Anterior cingulate cortex (tissue), 58 donors: Measurements from ENCODE around the gene PWWP2B.

ENCODE experiments used
- DNase-seq, 58 donors: peaks; one replicate each; lab custom pipeline; 2025; lab: John Stamatoyannopoulos, UW

Gene PWWP2B

DNA sequence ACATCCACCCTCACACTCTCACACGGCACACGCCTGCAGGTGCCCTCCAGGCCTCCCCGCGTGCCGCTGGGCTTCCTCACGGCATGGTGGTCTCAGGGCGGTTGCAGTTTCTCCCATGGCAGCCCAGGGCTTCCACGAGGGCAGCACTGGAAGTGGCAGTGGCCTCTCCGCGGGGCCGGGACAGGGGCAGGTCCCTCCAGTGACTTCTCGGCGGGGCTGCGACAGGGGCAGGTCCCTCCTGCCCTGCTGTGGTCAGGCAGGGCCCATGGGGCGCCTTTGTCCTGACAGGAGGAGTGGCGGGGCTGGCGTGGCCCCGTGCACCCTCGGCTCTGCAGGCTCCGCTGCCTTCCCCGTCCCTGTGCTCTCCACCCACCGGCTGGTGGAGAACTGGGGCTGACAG is 19.0 kb downstream of the PWWP2B start:
- DNase-seq, result no peak

DNA sequence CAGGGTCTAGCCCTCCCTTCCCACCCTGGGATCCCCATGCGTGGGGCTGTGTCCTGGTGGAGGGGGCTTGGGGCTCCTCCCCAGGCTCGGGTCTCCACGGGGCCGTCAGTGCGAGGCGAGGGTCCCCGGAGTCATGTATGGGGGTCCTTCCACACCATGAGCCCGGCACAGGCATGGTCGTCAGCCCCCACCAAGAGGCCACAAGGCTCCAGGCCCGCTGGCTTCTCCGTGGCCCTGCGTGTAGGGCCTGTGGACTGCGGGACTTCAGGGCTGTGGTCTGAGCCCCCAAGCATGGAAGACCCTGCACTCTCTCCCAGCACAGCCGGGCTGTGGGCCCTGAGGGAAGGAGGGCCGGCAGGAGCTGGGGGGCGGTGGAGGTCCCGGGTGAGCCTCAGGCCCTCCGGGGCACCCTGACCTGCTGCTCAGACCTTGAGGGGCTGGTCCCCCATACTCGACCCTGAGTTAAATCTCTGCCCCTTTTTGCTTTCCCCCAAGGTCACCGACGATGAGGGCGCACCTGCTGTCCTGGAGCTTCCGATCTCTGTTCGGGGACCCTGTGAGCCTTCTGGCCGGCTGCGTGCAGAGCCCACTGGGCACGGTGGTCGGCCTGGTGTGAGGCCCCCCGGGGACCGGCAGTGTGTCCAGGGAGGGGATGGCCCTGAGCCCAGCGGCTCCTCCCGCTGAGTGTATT is 19.7 kb downstream of the PWWP2B start:
- DNase-seq, result no peak

DNA sequence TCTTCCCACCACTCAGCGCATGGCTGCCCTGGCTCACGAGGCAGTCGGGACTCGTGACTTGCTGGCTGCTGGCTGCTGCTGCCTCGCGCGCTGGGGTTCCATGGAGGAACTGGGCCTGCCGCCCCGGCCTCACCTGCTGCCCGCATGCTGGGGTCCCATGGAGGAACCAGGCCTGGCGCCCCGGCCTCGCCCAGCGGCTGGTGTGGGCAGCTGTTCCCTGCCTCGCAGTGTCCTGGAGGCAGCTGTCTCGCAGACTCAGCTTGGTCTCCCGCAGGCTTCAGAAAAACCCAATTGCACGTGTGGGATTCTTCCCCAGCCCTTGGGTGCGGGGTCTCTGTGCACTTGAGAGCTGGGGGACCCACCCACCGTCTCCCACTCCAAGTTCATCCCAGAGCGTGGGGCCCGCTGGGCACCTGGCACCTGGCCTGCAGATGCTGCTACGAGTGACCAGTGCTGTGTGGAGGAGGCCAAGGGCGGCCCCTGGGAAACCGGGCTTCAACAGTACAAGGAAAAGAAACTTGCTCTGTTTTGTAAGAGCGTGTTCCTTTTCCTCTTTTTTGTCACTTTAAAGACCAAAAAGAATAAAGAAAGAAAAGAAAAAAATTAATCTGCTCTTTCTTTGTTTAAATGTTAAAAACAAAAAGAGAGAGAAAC is 20.4 kb downstream of the PWWP2B start:
- DNase-seq, result no peak

DNA sequence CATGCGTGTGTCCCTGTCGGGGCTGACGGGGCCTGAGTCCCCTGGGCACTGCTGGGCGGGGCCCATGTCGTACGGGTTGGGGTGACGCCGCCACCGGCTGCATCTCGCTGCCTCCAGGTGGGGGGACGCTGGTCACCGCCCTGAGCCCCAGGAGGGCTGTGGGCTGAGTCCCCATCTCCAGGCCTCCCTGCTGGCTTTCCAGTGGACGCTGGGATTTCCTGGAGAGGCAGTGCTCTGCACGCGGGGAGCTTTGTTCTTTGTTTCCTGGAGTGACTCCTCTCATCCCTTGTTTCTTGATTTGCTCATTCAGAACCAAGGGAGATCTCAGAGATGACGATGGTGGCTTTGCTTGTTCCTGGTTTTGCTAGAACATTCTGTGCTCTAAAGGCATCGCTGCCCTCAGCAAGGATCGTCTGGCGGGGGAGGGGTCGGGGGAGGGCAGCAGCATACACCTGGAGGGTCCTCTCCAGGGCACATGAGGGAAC is 21.0 kb downstream of the PWWP2B start:
- no peak for DNase-seq

DNA sequence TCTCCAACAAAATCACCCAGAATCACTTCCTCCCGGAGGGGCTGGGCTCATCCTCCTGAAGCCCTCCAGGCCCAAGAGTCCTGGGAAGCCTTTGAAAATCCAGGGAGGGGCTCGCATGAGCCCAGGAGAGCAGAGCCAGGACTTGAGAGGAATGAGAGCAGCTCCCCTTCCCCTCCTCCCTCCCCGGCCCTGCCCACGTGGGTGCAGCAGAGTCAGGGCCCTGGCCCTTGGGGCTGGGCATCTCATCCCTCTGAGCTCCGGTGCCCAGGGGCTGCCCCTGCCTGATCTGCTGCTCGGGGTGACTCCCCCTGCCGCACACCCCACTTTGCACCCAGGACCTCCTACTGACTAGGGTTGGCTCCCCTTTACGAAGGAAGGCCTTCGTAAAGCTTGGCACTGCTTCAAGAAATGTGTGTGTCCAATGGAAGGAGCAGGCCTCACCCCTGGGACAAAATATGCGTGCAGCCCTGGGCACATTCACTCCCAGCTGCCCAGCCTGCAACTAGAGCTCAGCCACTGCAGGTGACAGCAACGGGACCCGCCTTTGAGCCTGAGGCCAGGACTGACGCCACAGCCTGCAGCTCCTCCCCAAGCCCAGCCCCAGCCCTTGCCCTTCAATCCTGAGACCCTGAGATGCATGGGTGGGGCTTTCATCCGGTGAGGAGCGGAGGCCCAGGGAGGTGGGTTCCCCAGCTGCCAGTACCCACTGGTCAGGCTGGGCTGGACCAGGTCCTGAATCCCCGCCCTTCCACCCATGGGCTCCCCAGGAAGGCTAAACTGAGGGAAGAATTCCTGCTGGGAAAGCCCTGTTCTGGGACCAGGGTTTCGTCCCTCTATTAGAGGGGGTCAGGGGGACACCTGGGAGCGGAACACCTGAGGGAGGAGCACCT is 21.8 kb downstream of the PWWP2B start:
- DNase-seq, result no peak

DNA sequence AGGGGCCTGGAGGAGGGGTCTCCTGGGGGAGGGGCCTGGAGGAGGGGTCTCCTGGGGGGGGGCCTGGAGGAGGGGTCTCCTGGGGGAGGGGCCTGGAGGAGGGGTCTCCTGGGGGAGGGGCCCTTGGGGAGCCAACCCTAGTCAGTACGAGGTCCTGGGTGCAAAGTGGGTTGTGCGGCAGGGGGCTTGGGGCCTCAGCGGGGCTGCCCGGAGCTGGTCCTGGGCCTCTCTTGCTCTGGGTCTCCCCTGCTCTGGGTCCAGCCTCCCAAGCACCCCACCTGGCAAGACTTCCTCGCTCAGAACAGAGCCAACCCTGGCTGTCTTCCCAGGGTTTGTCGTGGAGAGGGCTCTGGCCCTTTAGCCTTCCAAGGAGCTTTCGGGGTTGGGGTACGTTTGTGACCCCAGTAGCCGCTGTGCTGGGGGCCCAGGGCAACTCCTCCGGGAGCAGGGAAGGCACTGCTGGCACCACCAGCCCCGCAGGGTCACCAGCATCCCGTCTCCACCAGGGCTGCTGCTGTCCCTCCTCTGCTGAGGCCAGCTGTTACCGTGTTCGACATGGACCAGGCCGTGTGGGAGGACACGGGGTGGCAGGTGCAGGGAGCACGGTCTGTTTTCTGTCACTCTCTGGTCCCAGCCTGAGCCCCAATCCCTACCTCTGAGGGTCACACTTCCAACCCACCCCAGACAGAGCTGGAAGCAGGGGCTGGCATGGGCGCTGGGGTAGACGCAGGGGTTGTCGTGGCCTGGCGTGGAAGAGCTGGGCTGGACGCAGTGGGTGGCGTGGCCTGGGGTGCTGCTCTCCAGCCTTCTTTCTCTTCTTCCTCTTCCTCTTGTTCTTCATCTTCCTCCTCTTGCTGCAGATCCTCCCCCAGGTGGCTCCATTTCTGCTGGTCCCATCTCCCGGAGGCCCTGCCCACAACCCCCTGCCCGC is 22.8 kb downstream of the PWWP2B start:
- no peak for DNase-seq

DNA sequence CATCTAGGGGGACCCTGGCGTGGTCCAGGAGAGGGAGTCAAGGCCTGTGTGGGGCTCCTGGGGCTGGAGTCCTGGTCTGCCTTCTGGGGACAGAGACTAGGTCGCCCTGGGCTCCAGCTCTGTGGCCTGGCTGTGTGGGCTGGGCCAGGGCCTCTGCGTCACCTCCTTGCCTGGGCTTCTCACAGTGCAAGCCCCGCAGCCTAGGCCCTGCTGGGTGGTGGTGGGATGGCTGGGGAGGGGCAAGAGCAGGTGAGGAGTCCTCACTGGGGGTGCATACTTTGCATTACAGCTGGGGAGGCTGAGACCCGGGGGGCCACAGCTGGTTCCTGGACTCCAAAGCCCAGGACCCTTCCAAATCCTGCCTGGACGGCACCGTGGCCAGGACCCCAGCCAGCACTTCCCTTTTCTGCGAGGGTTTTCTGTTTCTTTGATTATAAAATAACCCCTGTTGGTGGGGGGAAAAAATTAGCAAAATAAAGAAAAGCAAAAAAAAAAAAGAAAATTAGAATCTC is 23.5 kb downstream of the PWWP2B start:
- no peak for DNase-seq

DNA sequence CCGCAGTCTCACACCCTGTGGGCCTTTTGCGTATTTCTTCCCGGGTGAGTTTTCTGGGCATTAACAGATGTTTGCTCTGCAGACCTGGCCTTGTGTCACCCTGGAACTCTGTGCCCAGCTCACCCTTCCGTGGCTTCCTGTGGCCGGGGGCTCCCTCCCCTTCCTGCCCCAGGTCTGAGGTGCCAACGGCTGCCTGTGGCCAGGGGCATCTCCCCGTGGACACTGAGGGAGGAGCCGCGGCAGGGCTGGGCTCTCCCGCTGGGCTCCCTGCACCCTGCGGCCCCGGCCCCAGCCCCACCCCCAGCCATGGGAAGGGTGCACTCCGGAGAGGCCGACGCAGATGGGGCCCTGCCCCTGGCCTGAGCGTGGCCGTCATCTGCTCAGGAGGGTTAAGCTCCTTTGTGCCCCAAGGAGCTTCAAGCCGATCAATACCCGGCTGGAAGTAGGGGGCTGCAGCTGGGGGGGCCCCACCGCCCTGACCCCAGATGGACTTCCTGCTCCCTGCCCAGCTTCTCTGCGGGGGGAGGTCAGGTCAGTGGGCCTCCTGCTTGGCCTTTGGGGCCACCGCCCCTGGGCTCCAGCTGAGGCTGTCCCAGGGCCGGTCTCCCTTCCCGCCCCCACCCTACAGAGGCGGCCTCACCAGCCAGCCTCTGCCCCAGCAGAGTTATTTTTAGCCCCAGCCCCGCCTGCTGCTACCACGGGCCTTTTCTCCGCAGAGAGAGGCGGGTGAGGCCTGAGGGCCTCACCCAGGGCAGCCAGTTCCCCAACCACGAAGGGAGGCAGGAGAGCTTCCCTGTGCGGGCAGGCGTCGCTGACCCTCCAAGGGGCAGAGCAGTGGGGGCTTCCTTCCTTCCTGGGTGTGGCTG is 24.2 kb downstream of the PWWP2B start:
- DNase-seq, result peak in 20 of 58 donors; percentile 20 to 59 (median 36)

DNA sequence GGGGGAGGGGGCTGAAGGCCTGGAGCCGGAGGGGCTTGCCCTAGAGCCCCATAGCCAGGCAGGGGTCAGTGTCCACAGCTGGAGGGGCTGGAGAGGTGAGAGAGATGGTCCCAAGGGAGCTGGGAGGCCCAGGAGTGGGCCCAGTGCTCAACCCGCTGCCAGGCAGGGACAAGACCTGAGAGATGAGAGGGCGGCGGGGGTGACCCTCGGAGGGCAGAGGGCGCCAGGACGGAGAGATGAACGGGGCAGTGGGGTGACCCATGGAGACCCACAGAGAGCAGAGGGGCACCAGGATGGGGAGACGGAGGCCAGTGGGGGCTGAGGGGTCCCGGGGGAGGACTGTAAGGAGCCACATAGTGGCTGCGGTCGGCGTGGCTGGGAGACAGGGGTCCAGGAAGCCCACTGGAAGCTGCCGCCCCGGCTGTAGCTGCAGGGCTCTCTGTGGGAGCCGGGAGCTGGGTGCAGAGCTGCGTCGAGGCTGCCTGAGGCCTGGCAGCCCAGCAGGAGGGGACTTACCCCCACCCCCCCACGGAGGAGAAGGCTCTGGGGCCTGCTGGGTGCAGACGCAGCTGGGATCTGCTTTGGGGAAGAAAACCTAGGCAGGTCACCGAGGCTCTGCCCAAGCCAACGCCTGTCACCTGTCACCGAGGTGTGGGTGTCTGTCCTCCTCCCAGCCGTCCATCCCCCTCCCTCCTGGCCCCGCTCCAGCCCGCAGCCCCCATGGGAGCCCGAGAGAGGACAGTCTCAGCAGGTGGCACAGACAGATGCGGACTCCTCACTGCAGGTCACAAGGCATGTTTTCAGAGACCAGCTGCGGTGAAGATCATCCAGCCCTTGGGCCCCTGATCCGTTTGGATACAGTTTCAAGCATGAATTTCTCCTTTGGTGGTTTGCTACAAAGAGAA is 25.1 kb downstream of the PWWP2B start:
- no peak for DNase-seq

DNA sequence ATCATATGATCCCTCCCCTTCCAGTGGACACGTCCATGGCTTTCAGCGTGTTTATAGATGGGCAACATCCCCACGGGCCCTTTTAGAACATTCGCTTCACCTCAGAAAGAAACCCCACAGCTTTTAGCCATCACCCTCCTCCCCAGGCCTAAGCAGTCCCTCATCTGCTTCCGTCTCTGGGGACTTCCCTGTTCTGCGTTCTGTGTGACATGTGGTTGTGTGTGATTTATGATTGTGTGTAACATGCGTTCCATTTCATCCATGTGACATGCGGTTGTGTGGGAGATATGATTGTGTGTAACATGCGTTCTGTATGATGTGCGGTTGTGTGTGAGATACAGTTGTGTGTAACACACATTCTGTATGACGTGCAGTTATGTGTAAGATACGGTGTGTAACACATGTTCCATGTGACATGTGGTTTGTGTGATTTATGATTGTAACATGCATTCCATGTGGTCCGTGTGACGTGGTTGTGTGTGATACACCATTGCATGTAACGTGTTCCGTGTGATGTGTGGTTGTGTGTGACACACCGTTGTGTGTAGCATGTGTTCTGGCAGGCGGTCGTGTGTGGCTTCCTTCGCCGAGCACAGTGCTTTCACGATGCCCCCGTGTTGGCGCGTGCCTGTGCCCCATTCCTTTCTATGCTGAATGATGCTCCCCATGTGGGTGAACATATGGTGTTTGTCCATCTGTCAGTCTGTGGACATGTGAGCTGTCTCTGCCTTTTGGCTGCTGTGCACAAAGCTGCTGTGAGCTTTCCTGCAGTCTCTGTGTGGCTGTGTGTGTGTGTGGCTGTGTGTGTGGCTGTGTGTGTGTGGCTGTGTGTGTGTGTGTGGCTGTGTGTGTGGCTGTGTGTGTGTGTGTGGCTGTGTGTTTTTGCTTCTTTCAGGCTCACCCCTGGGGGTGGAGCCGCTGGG is 26.2 kb downstream of the PWWP2B start:
- peak in 8 of 58 donors; percentile 17 to 66 (median 39) for DNase-seq

DNA sequence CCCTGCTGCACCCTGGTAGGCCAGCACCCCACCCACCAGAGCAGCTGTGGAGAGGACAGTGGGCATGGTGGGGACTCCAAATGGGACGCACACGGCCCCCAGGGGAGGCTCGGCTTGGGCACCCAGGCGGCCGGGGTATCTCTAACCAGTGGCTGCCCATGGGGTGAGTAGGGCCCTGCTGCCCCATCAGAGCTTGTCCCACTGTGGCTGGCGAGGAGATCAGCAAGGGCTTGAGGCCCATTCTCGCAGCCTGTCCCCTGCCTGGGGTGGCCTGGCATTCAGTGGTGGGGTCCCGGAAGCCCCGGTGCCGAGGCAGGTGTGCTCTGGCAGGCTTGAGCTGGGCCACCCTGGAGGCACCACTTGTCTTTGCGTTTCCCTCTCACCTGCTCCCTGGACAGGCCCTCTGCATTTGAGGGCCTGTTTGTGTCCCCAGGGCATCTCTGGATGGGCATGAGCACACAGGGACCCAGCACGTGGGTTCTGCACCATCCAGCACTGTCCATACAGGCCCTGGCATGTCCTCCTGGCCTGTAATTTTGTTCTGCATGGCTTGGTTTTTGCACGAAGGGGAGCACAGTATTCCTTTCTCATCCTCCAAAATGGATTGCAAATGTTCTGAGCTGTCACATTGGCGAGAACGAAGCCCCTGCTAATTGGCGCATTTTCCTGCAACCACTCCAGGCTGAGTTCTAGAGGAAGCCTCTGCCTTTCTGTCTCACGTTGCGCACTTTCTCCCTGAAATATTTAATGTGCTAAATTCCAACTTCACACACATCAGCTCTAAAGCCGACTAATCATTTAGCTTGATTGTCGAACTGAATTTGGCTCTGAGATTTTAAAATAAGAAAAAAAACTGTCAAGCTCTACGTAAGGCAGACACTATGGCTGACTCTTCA is 27.2 kb downstream of the PWWP2B start:
- DNase-seq, result peak in 3 of 58 donors; percentile 27 to 41 (median 33)

DNA sequence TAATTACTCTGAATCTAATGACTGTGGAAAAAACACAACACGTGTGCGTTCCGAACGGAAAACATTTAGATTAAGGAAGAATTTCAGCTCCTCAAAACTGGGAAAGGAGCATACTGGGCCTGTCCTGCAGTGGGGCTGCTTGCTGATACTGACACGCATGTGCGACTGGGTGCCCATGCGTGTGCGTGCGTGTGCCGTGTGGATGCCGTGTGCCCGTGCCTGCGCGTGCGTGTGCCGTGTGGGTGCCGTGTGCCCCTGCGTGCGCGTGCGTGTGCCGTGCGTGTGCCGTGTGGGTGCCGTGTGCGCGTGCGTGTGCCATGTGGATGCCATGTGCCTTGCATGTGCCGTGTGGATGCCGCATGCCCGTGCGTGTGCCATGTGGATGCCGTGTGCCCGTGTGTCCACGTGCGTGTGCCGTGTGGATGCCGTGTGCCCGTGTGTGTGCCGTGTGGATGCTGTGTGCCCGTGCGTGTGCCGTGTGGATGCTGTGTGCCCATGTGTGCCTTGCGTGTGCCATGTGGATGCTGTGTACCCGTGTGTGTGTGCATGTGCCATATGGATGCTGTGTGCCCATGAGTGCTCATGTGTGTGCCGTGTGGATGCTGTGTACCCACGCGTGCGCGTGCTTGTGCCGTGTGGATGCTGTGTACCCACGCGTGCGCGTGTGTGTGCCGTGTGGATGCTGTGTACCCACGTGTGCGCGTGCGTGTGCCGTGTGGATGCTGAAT is 28.2 kb downstream of the PWWP2B start:
- DNase-seq, result no peak

DNA sequence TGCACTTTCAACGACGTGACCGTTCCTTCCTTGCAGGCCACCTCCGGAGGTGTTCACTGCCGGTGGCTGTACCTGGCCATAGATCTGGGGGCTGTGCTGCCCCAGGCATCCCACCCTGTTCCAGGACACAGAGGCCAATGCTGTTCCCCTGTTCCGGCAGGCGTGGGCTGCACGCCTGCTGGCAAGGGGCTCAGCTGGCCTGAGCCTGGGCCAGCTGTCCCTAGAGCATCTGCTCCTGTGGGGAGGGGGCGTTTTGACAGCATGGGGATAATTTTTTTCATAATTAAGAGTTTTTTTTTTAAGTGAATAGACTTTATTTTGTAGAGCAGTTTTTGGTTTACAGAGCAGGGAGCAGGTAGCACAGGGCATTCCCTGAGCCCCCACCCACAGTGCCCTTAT is 28.8 kb downstream of the PWWP2B start:
- no peak for DNase-seq

DNA sequence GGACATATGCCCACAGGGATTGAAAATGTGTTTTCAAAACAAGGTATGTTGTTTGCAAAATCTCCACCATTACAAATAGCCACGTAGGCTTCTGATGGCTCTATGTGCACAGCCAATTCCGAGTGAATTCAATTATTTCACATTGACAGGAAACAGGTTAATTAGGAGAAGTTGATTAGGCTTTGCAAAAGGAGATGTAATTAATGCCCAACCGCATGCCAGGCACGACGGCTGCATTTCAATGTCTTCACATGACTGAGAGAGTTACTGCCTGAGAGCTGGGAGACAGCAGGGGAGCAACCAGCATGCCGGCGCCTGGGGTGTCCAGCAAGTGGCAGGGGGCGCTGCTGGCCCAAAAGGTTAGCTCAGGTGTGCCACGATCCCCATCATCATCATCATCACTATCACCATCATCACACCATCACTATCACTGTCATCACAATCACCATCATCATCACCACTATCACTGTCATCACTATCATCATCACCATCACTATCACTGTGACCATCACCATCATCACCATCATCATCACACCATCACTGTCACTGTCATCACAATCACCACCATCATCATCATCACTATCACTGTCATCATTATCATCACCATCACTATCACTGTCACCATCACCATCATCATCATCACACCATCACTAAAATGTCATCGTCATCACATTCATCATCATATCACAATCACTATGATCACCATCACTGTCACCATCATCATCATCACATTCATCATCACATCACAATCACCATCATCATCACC is 30.2 kb downstream of the PWWP2B start:
- DNase-seq, result no peak
